ENCODE measurements around the gene ATG16L1.

Gene ATG16L1

DNA sequence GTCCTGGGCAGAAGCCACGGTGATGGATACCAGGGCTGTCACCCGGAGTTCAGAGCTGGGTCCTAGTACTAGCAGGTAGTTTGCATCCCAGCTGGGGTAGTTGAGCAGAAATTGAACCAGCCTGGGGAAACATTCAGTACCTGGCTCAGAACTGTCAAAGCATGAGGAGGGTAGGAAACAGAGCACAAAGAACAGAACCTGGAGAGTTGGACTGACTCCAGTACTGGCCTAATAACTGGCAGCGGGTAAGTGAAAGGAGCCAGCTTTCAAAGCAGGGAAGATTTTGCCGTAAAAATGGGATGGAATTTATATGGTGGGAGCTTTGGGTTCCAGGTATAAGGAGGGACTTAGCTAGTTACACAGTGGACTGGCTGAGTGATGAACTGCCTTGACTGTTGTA, 23.8 kb downstream of the ATG16L1 start:
- POLR2A ChIA-PET: no interaction called here
- CTCF ChIA-PET: interaction anchor here (0.5 kb wide), 1 partner anchor 432 kb away, joined by 4 read pairs; no protein-coding TSS in a partner anchor
- TF ChIP-seq ZNF510 (tag by site-specific recombination; IDR thresholded peaks at IDR 0.05; ENCODE audit: insufficient replicate concordance): no peak
- TF ChIP-seq ZSCAN16 (tag by site-specific recombination; IDR thresholded peaks at IDR 0.05): no peak
- no peak for TF ChIP-seq SALL2 (tag by site-specific recombination; IDR thresholded peaks at IDR 0.05; ENCODE audit: borderline replicate concordance)
- TF ChIP-seq, protein P1, sequence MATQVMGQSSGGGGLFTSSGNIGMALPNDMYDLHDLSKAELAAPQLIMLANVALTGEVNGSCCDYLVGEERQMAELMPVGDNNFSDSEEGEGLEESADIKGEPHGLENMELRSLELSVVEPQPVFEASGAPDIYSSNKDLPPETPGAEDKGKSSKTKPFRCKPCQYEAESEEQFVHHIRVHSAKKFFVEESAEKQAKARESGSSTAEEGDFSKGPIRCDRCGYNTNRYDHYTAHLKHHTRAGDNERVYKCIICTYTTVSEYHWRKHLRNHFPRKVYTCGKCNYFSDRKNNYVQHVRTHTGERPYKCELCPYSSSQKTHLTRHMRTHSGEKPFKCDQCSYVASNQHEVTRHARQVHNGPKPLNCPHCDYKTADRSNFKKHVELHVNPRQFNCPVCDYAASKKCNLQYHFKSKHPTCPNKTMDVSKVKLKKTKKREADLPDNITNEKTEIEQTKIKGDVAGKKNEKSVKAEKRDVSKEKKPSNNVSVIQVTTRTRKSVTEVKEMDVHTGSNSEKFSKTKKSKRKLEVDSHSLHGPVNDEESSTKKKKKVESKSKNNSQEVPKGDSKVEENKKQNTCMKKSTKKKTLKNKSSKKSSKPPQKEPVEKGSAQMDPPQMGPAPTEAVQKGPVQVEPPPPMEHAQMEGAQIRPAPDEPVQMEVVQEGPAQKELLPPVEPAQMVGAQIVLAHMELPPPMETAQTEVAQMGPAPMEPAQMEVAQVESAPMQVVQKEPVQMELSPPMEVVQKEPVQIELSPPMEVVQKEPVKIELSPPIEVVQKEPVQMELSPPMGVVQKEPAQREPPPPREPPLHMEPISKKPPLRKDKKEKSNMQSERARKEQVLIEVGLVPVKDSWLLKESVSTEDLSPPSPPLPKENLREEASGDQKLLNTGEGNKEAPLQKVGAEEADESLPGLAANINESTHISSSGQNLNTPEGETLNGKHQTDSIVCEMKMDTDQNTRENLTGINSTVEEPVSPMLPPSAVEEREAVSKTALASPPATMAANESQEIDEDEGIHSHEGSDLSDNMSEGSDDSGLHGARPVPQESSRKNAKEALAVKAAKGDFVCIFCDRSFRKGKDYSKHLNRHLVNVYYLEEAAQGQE (tag by site-specific recombination; IDR thresholded peaks at IDR 0.05): no peak
- TF ChIP-seq ZNF549 (tag by site-specific recombination; IDR thresholded peaks at IDR 0.05): no peak
- no peak for TF ChIP-seq ZNF624 (tag by site-specific recombination; IDR thresholded peaks at IDR 0.05)
- TF ChIP-seq ZNF768 (tag by site-specific recombination; IDR thresholded peaks at IDR 0.05): no peak
- TF ChIP-seq GLI4 (tag by site-specific recombination; IDR thresholded peaks at IDR 0.05): no peak
- no peak for TF ChIP-seq ZNF223 (tag by site-specific recombination; IDR thresholded peaks at IDR 0.05)
- TF ChIP-seq GLI2 (tag by site-specific recombination; IDR thresholded peaks at IDR 0.05; ENCODE audit: borderline replicate concordance, low read depth): no peak
- TF ChIP-seq, protein P2, sequence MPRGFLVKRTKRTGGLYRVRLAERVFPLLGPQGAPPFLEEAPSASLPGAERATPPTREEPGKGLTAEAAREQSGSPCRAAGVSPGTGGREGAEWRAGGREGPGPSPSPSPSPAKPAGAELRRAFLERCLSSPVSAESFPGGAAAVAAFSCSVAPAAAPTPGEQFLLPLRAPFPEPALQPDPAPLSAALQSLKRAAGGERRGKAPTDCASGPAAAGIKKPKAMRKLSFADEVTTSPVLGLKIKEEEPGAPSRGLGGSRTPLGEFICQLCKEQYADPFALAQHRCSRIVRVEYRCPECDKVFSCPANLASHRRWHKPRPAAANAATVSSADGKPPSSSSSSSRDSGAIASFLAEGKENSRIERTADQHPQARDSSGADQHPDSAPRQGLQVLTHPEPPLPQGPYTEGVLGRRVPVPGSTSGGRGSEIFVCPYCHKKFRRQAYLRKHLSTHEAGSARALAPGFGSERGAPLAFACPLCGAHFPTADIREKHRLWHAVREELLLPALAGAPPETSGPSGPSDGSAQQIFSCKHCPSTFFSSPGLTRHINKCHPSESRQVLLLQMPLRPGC (tag by site-specific recombination; IDR thresholded peaks at IDR 0.05): no peak
- no peak for TF ChIP-seq ZEB2 (tag by site-specific recombination; IDR thresholded peaks at IDR 0.05)
- TF ChIP-seq ZXDB (tag by site-specific recombination; IDR thresholded peaks at IDR 0.05): no peak
- TF ChIP-seq ZNF521 (tag by site-specific recombination; IDR thresholded peaks at IDR 0.05): no peak
- TF ChIP-seq, protein P3, sequence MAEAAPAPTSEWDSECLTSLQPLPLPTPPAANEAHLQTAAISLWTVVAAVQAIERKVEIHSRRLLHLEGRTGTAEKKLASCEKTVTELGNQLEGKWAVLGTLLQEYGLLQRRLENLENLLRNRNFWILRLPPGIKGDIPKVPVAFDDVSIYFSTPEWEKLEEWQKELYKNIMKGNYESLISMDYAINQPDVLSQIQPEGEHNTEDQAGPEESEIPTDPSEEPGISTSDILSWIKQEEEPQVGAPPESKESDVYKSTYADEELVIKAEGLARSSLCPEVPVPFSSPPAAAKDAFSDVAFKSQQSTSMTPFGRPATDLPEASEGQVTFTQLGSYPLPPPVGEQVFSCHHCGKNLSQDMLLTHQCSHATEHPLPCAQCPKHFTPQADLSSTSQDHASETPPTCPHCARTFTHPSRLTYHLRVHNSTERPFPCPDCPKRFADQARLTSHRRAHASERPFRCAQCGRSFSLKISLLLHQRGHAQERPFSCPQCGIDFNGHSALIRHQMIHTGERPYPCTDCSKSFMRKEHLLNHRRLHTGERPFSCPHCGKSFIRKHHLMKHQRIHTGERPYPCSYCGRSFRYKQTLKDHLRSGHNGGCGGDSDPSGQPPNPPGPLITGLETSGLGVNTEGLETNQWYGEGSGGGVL (tag by site-specific recombination; IDR thresholded peaks at IDR 0.05): no peak
- TF ChIP-seq, protein P4, sequence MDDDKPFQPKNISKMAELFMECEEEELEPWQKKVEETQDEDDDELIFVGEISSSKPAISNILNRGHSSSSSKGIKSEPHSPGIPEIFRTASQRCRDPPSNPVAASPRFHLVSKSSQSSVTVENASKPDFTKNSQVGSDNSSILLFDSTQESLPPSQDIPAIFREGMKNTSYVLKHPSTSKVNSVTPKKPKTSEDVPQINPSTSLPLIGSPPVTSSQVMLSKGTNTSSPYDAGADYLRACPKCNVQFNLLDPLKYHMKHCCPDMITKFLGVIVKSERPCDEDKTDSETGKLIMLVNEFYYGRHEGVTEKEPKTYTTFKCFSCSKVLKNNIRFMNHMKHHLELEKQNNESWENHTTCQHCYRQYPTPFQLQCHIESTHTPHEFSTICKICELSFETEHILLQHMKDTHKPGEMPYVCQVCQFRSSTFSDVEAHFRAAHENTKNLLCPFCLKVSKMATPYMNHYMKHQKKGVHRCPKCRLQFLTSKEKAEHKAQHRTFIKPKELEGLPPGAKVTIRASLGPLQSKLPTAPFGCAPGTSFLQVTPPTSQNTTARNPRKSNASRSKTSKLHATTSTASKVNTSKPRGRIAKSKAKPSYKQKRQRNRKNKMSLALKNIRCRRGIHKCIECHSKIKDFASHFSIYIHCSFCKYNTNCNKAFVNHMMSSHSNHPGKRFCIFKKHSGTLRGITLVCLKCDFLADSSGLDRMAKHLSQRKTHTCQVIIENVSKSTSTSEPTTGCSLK (tag by site-specific recombination; IDR thresholded peaks at IDR 0.05): no peak
- TF ChIP-seq, protein P5, sequence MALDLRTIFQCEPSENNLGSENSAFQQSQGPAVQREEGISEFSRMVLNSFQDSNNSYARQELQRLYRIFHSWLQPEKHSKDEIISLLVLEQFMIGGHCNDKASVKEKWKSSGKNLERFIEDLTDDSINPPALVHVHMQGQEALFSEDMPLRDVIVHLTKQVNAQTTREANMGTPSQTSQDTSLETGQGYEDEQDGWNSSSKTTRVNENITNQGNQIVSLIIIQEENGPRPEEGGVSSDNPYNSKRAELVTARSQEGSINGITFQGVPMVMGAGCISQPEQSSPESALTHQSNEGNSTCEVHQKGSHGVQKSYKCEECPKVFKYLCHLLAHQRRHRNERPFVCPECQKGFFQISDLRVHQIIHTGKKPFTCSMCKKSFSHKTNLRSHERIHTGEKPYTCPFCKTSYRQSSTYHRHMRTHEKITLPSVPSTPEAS (tag by site-specific recombination; IDR thresholded peaks at IDR 0.05): no peak

More for the DNA sequence above, 23.8 kb downstream of the ATG16L1 start:
- H3K36me3 ChIP-seq (ENCODE audit: control insufficient read depth in 2 of 2, insufficient read depth in 1 of 2, low read length in 2 of 2): peaks cover 42 to 96% of the 10 kb centered on the region in 2 experiments
- H3K4me3 ChIP-seq (ENCODE audit: low read depth, low read length): no peak overlapping the region
- no peak overlapping the region for H3K27ac ChIP-seq (ENCODE audit: extremely low read depth, low read depth, low read length)
- no peaks in the 10 kb centered on the region for H3K4me1 ChIP-seq (ENCODE audit: control insufficient read depth, insufficient read depth, low read length)
- H3K9me3 ChIP-seq (ENCODE audit: control insufficient read depth, insufficient read depth, low read depth, low read length): no peaks in the 10 kb centered on the region

All from HEK293 (cell line).